ENCODE results near the gene TGFBR3L.

TGFBR3L gene

DNA sequence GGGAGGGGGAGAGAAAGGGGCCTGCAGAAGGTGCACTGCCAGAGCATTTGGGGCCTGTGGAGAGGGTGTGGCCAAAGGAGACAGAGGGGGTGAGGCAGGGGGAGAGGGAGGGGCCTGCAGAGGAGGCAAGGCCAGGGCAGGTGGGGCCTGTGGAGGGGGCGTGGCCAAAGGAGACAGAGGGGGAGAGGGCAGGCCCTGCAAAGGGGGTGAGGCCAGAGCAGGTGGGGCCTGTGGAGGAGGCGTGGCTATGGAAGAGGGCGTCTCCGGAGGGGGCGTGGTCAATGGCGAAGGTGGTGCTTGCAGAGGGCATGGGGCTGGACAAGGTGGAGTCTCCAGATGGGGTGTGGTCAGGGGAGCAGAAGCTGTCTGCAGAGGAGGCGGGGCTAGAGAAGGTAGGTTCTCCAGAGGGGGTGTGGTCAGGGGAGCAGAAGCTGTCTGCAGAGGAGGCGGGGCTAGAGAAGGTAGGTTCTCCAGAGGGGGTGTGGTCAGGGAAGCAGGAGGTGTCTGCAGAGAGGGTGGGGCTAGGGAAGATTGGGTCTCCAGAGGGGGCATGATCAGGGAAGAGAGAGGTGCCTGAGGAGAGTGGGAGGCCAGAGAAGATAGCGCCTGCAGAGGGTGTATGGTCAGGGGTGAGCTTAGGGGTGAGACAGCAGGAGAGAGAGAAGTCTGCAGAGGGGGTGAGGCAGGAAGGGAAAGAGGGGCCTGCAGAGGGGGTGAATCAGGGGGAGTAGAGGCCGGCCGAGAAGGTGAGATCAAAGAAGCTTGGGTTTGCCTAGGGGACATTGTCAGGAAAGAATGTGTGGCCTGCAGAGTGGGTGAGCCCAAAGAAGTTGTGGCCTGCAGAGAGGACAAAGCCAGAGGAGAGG, 43.8 kb upstream of the TGFBR3L start:
- FAIRE-seq (peak; percentile 71), DNase-seq (ENCODE audit: insufficient read length, low spot score) (no peak)
- TF ChIP-seq PAX5 (IDR thresholded peaks at IDR 0.05; ENCODE audit: insufficient read depth, low read length, severe bottlenecking) (no peak), POU2F2 (IDR thresholded peaks at IDR 0.05; ENCODE audit: low read depth, low read length) (no peak), POLR2A (IDR thresholded peaks at IDR 0.05; ENCODE audit: low read depth, low read length) (no peak), SPI1 (IDR thresholded peaks at IDR 0.05; ENCODE audit: low read depth, low read length) (no peak)

DNA sequence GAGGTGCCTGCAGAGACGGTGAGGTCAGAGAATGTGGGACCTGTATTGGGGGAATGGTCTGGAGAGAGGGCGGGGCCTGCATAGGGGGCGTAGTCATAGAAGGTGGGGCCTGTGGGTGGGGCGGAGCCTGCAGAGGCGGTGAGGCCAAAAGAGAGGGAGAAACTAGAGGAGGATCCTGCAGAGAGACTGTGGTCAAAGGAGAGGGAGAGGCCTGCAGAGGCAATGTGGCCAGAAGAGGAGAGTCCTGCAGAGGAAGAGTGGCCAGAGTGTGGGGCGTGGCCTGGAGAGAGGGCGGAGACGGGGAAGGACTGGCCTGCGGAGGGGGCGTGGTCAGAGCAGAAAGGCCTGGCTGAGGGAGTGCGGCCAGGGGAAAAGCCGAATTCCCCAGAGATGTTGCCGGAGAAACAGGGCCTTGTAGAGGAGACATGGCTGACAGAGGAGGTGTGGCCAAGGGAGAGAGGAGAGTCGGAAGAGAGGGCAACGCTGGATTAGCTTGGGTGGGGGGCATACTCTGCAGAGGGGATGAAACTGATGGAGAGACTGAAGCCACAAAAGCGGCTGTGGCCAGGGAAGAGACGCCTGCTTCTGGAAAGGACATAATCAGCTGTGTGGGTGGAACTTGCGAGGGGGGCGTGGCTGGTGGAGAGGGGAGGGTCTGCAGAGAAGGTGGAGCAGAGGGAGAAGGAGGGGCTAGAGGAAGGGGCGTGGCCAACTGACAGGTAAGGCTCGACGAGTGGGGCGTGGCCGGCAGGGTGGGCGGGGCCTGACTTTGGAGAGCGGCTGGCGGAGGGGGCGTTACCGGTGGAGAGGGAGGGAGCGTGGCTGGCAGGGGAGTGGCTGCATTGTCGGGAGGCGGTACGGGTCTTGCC, 43.0 kb upstream of the TGFBR3L start:
- FAIRE-seq (peak; percentile 92), DNase-seq (ENCODE audit: insufficient read length, low spot score) (no peak)
- TF ChIP-seq PAX5 (IDR thresholded peaks at IDR 0.05; ENCODE audit: insufficient read depth, low read length, severe bottlenecking): no peak
- TF ChIP-seq POU2F2 (IDR thresholded peaks at IDR 0.05; ENCODE audit: low read depth, low read length): no peak
- no peak for TF ChIP-seq SPI1 (IDR thresholded peaks at IDR 0.05; ENCODE audit: low read depth, low read length)
- no peak for TF ChIP-seq POLR2A (IDR thresholded peaks at IDR 0.05; ENCODE audit: low read depth, low read length)
- no peak for TF ChIP-seq TAF1 (IDR thresholded peaks at IDR 0.05; ENCODE audit: low read depth, low read length)
- TF ChIP-seq POLR2AphosphoS5 (IDR thresholded peaks at IDR 0.05; ENCODE audit: low read depth, low read length): no peak

DNA sequence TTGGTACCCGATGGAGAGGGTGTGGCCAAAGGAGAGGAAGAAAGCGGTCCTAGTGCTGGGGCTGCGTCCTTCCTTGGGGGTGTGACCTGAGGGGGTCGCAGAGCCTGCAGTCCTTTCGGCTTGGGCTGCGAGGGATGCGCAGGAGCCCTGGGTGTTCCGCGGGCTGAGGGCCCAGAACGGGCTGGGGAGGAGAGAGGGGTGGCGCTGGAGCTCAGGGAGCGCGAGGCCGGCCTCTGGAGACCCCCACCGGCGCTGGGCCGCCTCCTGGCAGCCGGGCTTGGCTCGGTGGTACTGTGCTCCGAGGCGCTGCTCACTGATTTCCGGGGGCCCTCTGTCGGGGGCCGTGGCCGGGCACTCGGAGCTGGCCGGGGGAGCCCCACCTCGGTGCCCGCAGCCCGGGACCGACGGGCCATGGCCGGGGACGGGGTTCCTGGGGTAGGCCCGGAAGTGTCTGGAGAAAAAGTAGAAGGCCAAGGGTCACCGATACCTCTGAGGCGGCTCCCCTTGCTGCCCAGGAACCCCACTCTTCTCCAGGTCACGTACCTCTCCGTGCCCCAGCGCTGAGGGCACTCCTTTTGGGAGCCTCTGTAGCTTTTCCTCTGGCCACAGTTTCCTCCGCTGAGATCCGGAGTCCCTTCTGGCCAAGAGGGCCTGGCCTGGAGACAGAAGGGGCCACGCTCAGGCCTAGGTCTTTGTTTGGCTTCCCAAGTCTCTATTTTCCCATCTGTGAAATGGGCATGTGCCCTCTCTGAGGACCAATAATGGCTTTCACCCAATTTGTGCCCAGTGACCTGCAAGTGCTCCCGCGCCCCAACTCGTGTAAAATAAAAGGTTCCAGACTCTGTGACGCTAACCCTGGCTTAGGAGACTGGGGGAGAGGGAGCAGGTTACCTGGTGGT, 42.1 kb upstream of the TGFBR3L start:
- FAIRE-seq (no peak), DNase-seq (ENCODE audit: insufficient read length, low spot score) (no peak)
- no peak for TF ChIP-seq POLR2A (IDR thresholded peaks at IDR 0.05; ENCODE audit: low read depth, low read length)
- no peak for TF ChIP-seq PAX5 (IDR thresholded peaks at IDR 0.05; ENCODE audit: insufficient read depth, low read length, severe bottlenecking)
- TF ChIP-seq POU2F2 (IDR thresholded peaks at IDR 0.05; ENCODE audit: low read depth, low read length): no peak
- no peak for TF ChIP-seq POLR2AphosphoS5 (IDR thresholded peaks at IDR 0.05; ENCODE audit: low read depth, low read length)
- no peak for TF ChIP-seq TAF1 (IDR thresholded peaks at IDR 0.05; ENCODE audit: low read depth, low read length)
- no peak for TF ChIP-seq SPI1 (IDR thresholded peaks at IDR 0.05; ENCODE audit: low read depth, low read length)

DNA sequence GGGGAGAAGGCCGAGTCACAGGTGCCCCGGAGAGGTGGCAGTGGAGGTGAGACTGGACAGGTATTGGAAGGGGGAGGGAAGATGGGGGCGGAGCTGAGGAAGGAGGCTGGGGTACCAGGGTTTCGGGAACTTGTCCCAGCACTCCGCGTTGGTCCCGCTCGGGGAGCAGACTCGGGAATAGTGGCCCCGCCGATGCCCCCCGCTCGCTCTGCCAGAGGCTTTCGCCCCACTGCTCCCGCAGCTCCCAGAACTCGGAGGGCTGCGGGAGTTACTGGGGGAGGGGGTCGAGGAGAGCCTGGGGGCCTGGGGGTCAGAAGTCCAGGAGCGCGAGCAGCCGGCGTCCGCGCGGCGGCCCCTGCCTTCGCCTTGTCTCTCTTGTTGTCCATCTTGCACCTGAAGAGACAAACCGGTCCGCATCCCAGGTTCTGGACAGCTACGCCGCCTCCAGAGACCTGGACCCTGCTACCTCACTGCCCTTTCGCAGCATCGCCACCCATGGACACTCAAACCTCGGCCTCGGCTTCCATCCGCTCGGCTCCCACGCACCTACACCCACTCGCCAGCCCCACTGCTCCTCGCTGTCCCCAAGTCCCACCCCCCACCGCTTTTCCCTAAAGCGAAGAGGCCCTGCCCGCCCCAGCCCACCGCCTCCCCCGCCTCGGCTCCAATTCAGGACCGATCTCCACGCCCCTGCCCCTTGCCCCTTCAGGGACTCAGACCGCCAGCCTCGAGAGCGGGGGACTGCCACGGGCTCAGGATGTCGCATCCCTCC, 41.1 kb upstream of the TGFBR3L start:
- FAIRE-seq: no peak
- no peak for TF ChIP-seq POLR2A (IDR thresholded peaks at IDR 0.05; ENCODE audit: low read depth, low read length)
- TF ChIP-seq POLR2AphosphoS5 (IDR thresholded peaks at IDR 0.05; ENCODE audit: low read depth, low read length): no peak
- TF ChIP-seq SPI1 (IDR thresholded peaks at IDR 0.05; ENCODE audit: low read depth, low read length): no peak
- TF ChIP-seq POU2F2 (IDR thresholded peaks at IDR 0.05; ENCODE audit: low read depth, low read length): no peak
- TF ChIP-seq PAX5 (IDR thresholded peaks at IDR 0.05; ENCODE audit: insufficient read depth, low read length, severe bottlenecking): no peak
- no peak for TF ChIP-seq TAF1 (IDR thresholded peaks at IDR 0.05; ENCODE audit: low read depth, low read length)
- DNase-seq (ENCODE audit: insufficient read length, low spot score): no peak

DNA sequence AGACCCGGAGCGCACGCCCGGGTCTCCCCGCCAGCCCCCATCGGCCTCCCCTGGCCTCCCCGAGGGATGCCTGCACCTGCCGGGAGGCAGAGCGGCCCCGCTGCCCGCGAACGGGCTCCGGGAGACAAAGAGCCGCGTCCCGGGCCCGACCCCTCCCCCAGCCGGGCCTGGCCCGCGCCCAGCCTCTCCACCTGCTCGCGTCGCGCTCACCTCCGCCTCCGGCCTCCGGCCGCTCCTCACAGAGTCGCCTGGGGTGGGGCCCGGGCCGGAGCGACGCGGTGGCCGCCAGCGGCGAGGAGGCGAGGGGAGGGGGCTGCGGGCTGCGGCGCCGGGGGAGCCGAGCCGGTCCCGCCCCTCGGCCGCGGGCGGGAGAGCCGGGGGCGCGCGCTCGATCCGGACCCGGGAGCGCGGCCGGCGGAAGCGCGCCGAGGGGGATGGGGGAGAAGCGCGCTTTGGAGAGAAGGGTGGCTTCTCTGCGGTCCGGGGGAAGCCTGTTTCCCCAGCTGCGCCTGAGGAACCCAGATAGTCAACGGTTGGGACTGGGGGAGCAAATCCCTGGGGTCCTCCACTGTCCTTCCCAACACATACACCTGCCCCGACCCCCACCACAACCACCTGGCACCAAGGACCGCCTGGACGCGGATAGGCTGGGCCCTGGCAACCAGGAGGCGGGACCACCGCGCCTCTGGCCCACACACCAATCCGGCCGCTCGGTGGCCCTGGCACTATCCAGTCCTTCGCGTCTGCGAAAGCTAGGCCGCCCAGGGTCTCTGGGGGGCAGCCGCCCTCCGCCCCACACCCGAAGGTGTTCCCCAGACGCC, 40.3 kb upstream of the TGFBR3L start, which contains the start of gene PRR36:
Gene PRR36, minus strand, starts transcription at position 315 of the 821 bp plus-strand sequence. CDS start 701 bp downstream, outside the sequence.
- no peak for TF ChIP-seq POLR2AphosphoS5 (IDR thresholded peaks at IDR 0.05; ENCODE audit: low read depth, low read length)
- no peak for TF ChIP-seq POU2F2 (IDR thresholded peaks at IDR 0.05; ENCODE audit: low read depth, low read length)
- no peak for TF ChIP-seq TAF1 (IDR thresholded peaks at IDR 0.05; ENCODE audit: low read depth, low read length)
- no peak for TF ChIP-seq POLR2A (IDR thresholded peaks at IDR 0.05; ENCODE audit: low read depth, low read length)
- TF ChIP-seq PAX5 (IDR thresholded peaks at IDR 0.05; ENCODE audit: insufficient read depth, low read length, severe bottlenecking): no peak
- TF ChIP-seq SPI1 (IDR thresholded peaks at IDR 0.05; ENCODE audit: low read depth, low read length): no peak
- FAIRE-seq (no peak), DNase-seq (ENCODE audit: insufficient read length, low spot score) (no peak)

DNA sequence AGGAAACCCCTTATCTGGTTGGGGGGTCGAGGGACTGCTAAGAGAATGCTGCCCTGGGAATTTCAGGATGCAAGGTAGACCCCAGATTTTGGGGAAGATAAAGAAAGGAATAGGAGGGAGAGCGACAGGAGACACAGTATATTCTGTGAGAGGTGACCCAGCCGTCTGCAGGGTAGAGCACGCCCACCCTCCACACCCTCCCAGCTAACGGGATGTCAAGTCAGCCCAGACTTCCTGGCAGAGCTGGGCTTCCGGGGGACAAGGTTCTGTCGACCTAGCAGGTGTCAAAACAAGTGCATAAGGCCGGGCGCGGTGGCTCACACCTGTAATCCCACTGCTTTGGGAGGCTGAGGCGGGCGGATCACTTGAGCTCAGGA, 39.7 kb upstream of the TGFBR3L start:
- no peak for DNase-seq (ENCODE audit: insufficient read length, low spot score)
- no peak for FAIRE-seq
- no peak for TF ChIP-seq SPI1 (IDR thresholded peaks at IDR 0.05; ENCODE audit: low read depth, low read length)
- TF ChIP-seq TAF1 (IDR thresholded peaks at IDR 0.05; ENCODE audit: low read depth, low read length): no peak
- TF ChIP-seq POLR2A (IDR thresholded peaks at IDR 0.05; ENCODE audit: low read depth, low read length): no peak
- no peak for TF ChIP-seq POLR2AphosphoS5 (IDR thresholded peaks at IDR 0.05; ENCODE audit: low read depth, low read length)
- TF ChIP-seq PAX5 (IDR thresholded peaks at IDR 0.05; ENCODE audit: insufficient read depth, low read length, severe bottlenecking): no peak
- TF ChIP-seq POU2F2 (IDR thresholded peaks at IDR 0.05; ENCODE audit: low read depth, low read length): no peak

DNA sequence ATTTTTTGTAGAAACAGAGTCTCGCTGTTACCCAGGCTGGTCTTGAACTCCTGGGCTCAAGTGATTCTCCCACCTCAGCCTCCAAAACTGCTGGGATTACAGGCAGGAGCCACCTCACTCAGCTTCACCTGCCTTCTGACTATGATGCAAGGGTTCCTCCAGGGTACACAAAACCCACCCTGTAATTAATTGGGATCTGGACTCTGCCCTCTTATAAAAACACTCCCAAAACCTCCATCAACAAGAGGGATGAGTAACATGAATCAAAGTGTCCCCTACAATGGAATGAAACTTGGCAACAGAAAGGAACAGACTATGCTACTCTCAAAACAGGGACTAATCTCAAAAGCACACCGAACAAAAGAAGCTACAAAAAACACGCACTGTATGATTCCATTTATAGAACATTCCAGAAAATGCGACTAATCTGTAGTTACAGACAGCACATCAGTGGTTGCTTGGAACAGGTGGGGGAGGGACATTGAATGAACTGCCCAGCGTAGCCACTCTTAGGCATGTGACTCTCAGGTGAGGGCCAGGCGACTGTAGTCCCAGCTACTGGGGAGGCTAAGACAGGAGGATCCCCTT, 37.3 kb upstream of the TGFBR3L start:
- no peak for DNase-seq (ENCODE audit: insufficient read length, low spot score)

More for the DNA sequence above, 37.3 kb upstream of the TGFBR3L start:
- FAIRE-seq: no peak
- TF ChIP-seq SPI1 (IDR thresholded peaks at IDR 0.05; ENCODE audit: low read depth, low read length) (no peak), TAF1 (IDR thresholded peaks at IDR 0.05; ENCODE audit: low read depth, low read length) (no peak), POLR2AphosphoS5 (IDR thresholded peaks at IDR 0.05; ENCODE audit: low read depth, low read length) (no peak), PAX5 (IDR thresholded peaks at IDR 0.05; ENCODE audit: insufficient read depth, low read length, severe bottlenecking) (no peak), POLR2A (IDR thresholded peaks at IDR 0.05; ENCODE audit: low read depth, low read length) (no peak), POU2F2 (IDR thresholded peaks at IDR 0.05; ENCODE audit: low read depth, low read length) (no peak)

All from GM12891 (cell line).